Peyer's patch (tissue), 4 donors: ENCODE measurements around the gene POU6F2.

Experiments
- POLR2A ChIP-seq, 2 donors: fragments of 450-650 bp; IDR thresholded peaks; one replicate each; pipeline ENCODE4 v1.5.1; 2017; ENCODE audit warnings: antibody characterized with exemption in 2 of 2, mild to moderate bottlenecking in 2 of 2, moderate library complexity in 2 of 2
- TF ChIP-seq, protein P1 (sequence below), 6 experiments: fragments of 450-650 bp in 4 of 6; fragments of 200-600 bp in 2 of 6; sonication (generic) in 1 of 6; IDR thresholded peaks; one replicate each; pipeline ENCODE4 v1.5.1; 2017 to 2019; ENCODE audit warnings: antibody characterized with exemption in 6 of 6, mild to moderate bottlenecking in 3 of 6, moderate library complexity in 1 of 6

DNA sequence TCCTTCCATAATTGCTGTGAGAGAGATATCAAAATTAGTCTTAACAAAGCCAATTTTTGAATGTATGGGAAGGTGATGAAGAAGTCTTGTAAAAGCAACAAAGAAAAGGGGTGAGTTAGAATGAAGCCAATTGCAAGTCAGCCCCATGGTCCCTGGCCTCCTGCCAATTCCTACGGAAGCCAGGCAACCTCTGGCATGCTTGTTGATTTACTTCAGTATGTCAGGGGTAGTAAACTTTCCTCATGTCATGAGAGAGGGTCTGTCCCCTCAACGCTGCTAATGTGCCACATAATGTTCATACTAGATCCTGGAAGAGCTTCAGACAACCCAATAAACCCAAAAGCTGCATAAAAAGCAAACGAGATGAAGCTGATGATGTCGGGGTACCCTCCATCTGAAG, 429.4 kb downstream of the POU6F2 start:
- no peak for TF ChIP-seq POLR2A (IDR thresholded peaks at IDR 0.05)
- TF ChIP-seq, protein P1, sequence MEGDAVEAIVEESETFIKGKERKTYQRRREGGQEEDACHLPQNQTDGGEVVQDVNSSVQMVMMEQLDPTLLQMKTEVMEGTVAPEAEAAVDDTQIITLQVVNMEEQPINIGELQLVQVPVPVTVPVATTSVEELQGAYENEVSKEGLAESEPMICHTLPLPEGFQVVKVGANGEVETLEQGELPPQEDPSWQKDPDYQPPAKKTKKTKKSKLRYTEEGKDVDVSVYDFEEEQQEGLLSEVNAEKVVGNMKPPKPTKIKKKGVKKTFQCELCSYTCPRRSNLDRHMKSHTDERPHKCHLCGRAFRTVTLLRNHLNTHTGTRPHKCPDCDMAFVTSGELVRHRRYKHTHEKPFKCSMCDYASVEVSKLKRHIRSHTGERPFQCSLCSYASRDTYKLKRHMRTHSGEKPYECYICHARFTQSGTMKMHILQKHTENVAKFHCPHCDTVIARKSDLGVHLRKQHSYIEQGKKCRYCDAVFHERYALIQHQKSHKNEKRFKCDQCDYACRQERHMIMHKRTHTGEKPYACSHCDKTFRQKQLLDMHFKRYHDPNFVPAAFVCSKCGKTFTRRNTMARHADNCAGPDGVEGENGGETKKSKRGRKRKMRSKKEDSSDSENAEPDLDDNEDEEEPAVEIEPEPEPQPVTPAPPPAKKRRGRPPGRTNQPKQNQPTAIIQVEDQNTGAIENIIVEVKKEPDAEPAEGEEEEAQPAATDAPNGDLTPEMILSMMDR (IDR thresholded peaks at IDR 0.05) = no peak
